Loucy (cell line): ENCODE data around the gene ALG8.

ENCODE experiments used
- H2AFZ ChIP-seq: fragments of 200-600 bp; sonication (generic); 2 replicates; pipeline ENCODE4 v1.6.0; 2016; ENCODE audit warnings: antibody characterized with exemption, mild to moderate bottlenecking, low read length, moderate library complexity
- H3F3A ChIP-seq: fragments of 200-600 bp; 2 replicates; pipeline ENCODE4 v1.6.0; 2016; ENCODE audit warnings: antibody characterized with exemption, low read depth, mild to moderate bottlenecking
- H3K27me3 ChIP-seq: fragments of 200-600 bp; sonication (generic); 2 replicates; pipeline ENCODE4 v1.6.1; 2014; ENCODE audit warnings: low read length, mild to moderate bottlenecking; ENCODE audit not compliant: insufficient read depth, poor library complexity, severe bottlenecking
- H3K36me3 ChIP-seq: fragments of 200-600 bp; sonication (generic); 2 replicates; pipeline ENCODE4 v1.6.1; 2016; ENCODE audit warnings: low read length; ENCODE audit not compliant: insufficient read depth
- H3K4me1 ChIP-seq: fragments of 200-600 bp; sonication (generic); 2 replicates; pipeline ENCODE4 v1.5.1; 2014; ENCODE audit warnings: low read length, mild to moderate bottlenecking; ENCODE audit not compliant: insufficient read depth, poor library complexity, severe bottlenecking
- H3K4me2 ChIP-seq: fragments of 200-600 bp; sonication (generic); 2 replicates; pipeline ENCODE4 v1.6.0; 2014; ENCODE audit warnings: antibody characterized with exemption, low read length, low read depth, mild to moderate bottlenecking; ENCODE audit not compliant: poor library complexity, severe bottlenecking
- H3K4me3 ChIP-seq: fragments of 200-600 bp; sonication (generic); 2 replicates; pipeline ENCODE4 v1.5.1; 2014; ENCODE audit warnings: low read length, mild to moderate bottlenecking, mixed read lengths; ENCODE audit not compliant: poor library complexity, severe bottlenecking
- H3K79me2 ChIP-seq: fragments of 200-600 bp; sonication (generic); 2 replicates; pipeline ENCODE4 v1.6.1; 2014; ENCODE audit warnings: low read length; ENCODE audit not compliant: insufficient read depth
- H3K9ac ChIP-seq: fragments of 200-600 bp; sonication (generic); 2 replicates; pipeline ENCODE4 v1.6.0; 2014; ENCODE audit warnings: mild to moderate bottlenecking, low read depth, low read length, moderate library complexity; ENCODE audit not compliant: poor library complexity, severe bottlenecking
- H3K9me2 ChIP-seq: fragments of 200-600 bp; sonication (generic); replicated peaks from 2 replicates; pipeline ENCODE4 v1.6.1; 2016; ENCODE audit warnings: low read depth, low read length, mixed read lengths
- H3K9me3 ChIP-seq: fragments of 200-600 bp; sonication (generic); 2 replicates; pipeline ENCODE4 v1.6.1; 2014; ENCODE audit warnings: mild to moderate bottlenecking, antibody characterized with exemption, low read length, low read depth; ENCODE audit not compliant: insufficient read depth
- H4K20me1 ChIP-seq: fragments of 200-600 bp; sonication (generic); 2 replicates; pipeline ENCODE4 v1.6.0; 2014; ENCODE audit warnings: antibody characterized with exemption, low read length, mild to moderate bottlenecking; ENCODE audit not compliant: insufficient read depth, poor library complexity, severe bottlenecking
- CTCF ChIP-seq: fragments of 200-600 bp; sonication (generic); conservative IDR thresholded peaks from 2 replicates; pipeline ENCODE4 v1.5.1; 2014; ENCODE audit warnings: mild to moderate bottlenecking, antibody characterized with exemption, low read length
- EZH2phosphoT487 ChIP-seq: fragments of 200-600 bp; IDR thresholded peaks from 2 replicates; pipeline ENCODE4 v1.6.1; 2018; ENCODE audit warnings: antibody characterized with exemption, mild to moderate bottlenecking, moderate library complexity, borderline replicate concordance

The ALG8 gene

GRCh38 chr11:78109081-78110015 is 30.1 kb downstream of the ALG8 start:
- Histone ChIP-seq H4K20me1 (no peaks in the 10 kb centered on the region), H2AFZ (no peak overlapping the region), H3K4me1 (no peaks in the 10 kb centered on the region), H3K27me3 (no peaks in the 10 kb centered on the region), H3K79me2 (no peaks in the 10 kb centered on the region), H3K4me3 (no peak overlapping the region), H3K4me2 (no peak overlapping the region), H3K9ac (no peak overlapping the region), H3K9me3 (no peaks in the 10 kb centered on the region), H3F3A (no peaks in the 10 kb centered on the region), H3K36me3 (peaks cover 15% of the 10 kb centered on the region; the same call in 1 of the 2 replicates), H3K9me2 (no peaks in the 10 kb centered on the region)
- no peak for TF ChIP-seq CTCF
- TF ChIP-seq EZH2phosphoT487, result no peak

- peaks cover 6% of the 10 kb centered on the region; the same call in 1 of the 2 replicates for H3K36me3 ChIP-seq
- no peaks in the 10 kb centered on the region for H3K4me1 ChIP-seq
- no peak overlapping the region for H3K9ac ChIP-seq
- no peak overlapping the region for H2AFZ ChIP-seq
- no peaks in the 10 kb centered on the region for H3K79me2 ChIP-seq
- no peaks in the 10 kb centered on the region for H3F3A ChIP-seq
- no peaks in the 10 kb centered on the region for H4K20me1 ChIP-seq
- H3K9me3 ChIP-seq, result no peaks in the 10 kb centered on the region
- TF ChIP-seq CTCF (no peak), EZH2phosphoT487 (no peak)
- no peak overlapping the region for H3K4me3 ChIP-seq
- H3K9me2 ChIP-seq, result no peaks in the 10 kb centered on the region
- H3K4me2 ChIP-seq, result no peak overlapping the region
- no peaks in the 10 kb centered on the region for H3K27me3 ChIP-seq
Observed at GRCh38 chr11:78100676-78101472, 38.6 kb downstream of the ALG8 start.

- H3K27me3 ChIP-seq, result no peaks in the 10 kb centered on the region
- no peaks in the 10 kb centered on the region for H4K20me1 ChIP-seq
- no peaks in the 10 kb centered on the region for H3K79me2 ChIP-seq
- H3K9ac ChIP-seq, result no peak overlapping the region
- H3K9me2 ChIP-seq, result no peaks in the 10 kb centered on the region
- no peaks in the 10 kb centered on the region for H3F3A ChIP-seq
- H2AFZ ChIP-seq, result no peak overlapping the region
- H3K9me3 ChIP-seq, result no peaks in the 10 kb centered on the region
- peaks cover 6% of the 10 kb centered on the region; the same call in 1 of the 2 replicates for H3K36me3 ChIP-seq
- no peaks in the 10 kb centered on the region for H3K4me1 ChIP-seq
- H3K4me2 ChIP-seq, result no peak overlapping the region
- no peak overlapping the region for H3K4me3 ChIP-seq
- no peak for TF ChIP-seq CTCF
- no peak for TF ChIP-seq EZH2phosphoT487
Observed at GRCh38 chr11:78100261-78100660, 39.2 kb downstream of the ALG8 start.
